Middle frontal gyrus (tissue), 1 donor: ENCODE measurements around the gene COLQ.

Experiments used
- DNase-seq: peaks from one replicate; pipeline ENCODE4 v3.0.0-alpha.2; 2015; ENCODE audit warnings: low spot score; ENCODE audit errors: extremely low spot score

COLQ gene

GRCh38 chr3:15520804-15521572, 518 bp downstream of the COLQ start:
- no peak for DNase-seq

GRCh38 chr3:15520185-15520584, 1.3 kb downstream of the COLQ start:
- no peak for DNase-seq

GRCh38 chr3:15519096-15519495, 2.4 kb downstream of the COLQ start:
- DNase-seq, result no peak

GRCh38 chr3:15514663-15515340, 6.7 kb downstream of the COLQ start:
- DNase-seq, result no peak

GRCh38 chr3:15513810-15514662, 7.5 kb downstream of the COLQ start:
- DNase-seq, result no peak

- DNase-seq, result no peak
Measured at GRCh38 chr3:15513116-15513515, 8.4 kb downstream of the COLQ start.

- DNase-seq, result peak; percentile 50
Measured at GRCh38 chr3:15512166-15512565, 9.3 kb downstream of the COLQ start.

- DNase-seq, result no peak
Measured at GRCh38 chr3:15511156-15511555, 10.3 kb downstream of the COLQ start.

- no peak for DNase-seq
Measured at GRCh38 chr3:15510493-15510892, 11.0 kb downstream of the COLQ start.

GRCh38 chr3:15506571-15506970, 14.9 kb downstream of the COLQ start:
- DNase-seq, result no peak

- no peak for DNase-seq
Measured at GRCh38 chr3:15505479-15506165, 15.9 kb downstream of the COLQ start.

GRCh38 chr3:15502616-15503015, 18.9 kb downstream of the COLQ start:
- no peak for DNase-seq

- DNase-seq, result no peak
Measured at GRCh38 chr3:15501126-15501525, 20.4 kb downstream of the COLQ start.

GRCh38 chr3:15500107-15500724, 21.3 kb downstream of the COLQ start:
- DNase-seq, result no peak

- no peak for DNase-seq
Measured at GRCh38 chr3:15499536-15499935, 22.0 kb downstream of the COLQ start.

- no peak for DNase-seq
Measured at GRCh38 chr3:15498431-15499214, 22.9 kb downstream of the COLQ start.

- no peak for DNase-seq
Measured at GRCh38 chr3:15497964-15498363, 23.5 kb downstream of the COLQ start.

GRCh38 chr3:15496341-15496664, 25.2 kb downstream of the COLQ start:
- no peak for DNase-seq

GRCh38 chr3:15495461-15496340, 25.8 kb downstream of the COLQ start:
- no peak for DNase-seq
